K562 (cell line): ENCODE data around the gene GATAD2B. TPM values are rescaled to one million over a fixed set of nuclear protein-coding genes. Genes with fewer than 3 reads are reported as not detected.

Experiments
- BDP1 ChIP-seq: IDR thresholded peaks from 3 replicates; pipeline ENCODE4 v1.6.1; 2011; ENCODE audit not compliant: insufficient read length, insufficient read depth
- CBFA2T2 ChIP-seq: fragments of 450-650 bp; conservative IDR thresholded peaks from 2 replicates; pipeline ENCODE4 v1.6.1; 2017; ENCODE audit warnings: mild to moderate bottlenecking
- DMBX1 ChIP-seq: fragments of 250-450 bp; sonication (Bioruptor Pico); IDR thresholded peaks from 2 replicates; pipeline ENCODE4 v1.8.0; 2022; ENCODE audit warnings: inconsistent platforms, mild to moderate bottlenecking, moderate library complexity, borderline replicate concordance
- GTF2F1 ChIP-seq: IDR thresholded peaks from 2 replicates; pipeline ENCODE4 v1.6.1; 2011; ENCODE audit warnings: low read depth, low read length, improper control_type of control experiment
- MEF2D ChIP-seq: conservative IDR thresholded peaks from 2 replicates; pipeline ENCODE4 v1.6.1; 2016; ENCODE audit warnings: low read depth, missing genetic modification characterization, missing compliant biosample characterization
- NCOA4 ChIP-seq: fragments of 450-650 bp; IDR thresholded peaks from 2 replicates; pipeline ENCODE4 v1.6.1; 2018; ENCODE audit warnings: mild to moderate bottlenecking; ENCODE audit not compliant: partially characterized antibody
- SMARCB1 ChIP-seq: IDR thresholded peaks from 2 replicates; pipeline ENCODE4 v1.6.1; 2011; ENCODE audit warnings: improper control_type of control experiment, low read depth; ENCODE audit not compliant: insufficient read length
- TEAD2 ChIP-seq: fragments of 450-650 bp; IDR thresholded peaks from 2 replicates; pipeline ENCODE4 v1.6.1; 2016; ENCODE audit warnings: missing genetic modification characterization, control low read depth, missing compliant biosample characterization
- ZNF507 ChIP-seq: conservative IDR thresholded peaks from 2 replicates; pipeline ENCODE4 v1.6.1; 2017; ENCODE audit warnings: missing genetic modification characterization, missing compliant biosample characterization
- ZNF584 ChIP-seq: fragments of 200-800 bp; sonication (Bioruptor generic); IDR thresholded peaks from 2 replicates; pipeline ENCODE4 v1.6.1; 2016; ENCODE audit warnings: low read depth, mild to moderate bottlenecking, missing genetic modification characterization, missing compliant biosample characterization
- polyA plus RNA-seq, 8 experiments: library from polyadenylated mRNA; depleted of rRNA in 4 of 8; stranded (reverse) in 5 of 8; unstranded in 3 of 8; fragments of >200 nt; fragmentation: Nextera tagmentation in 2 of 8; fragmentation: Illumina TruSeq in 1 of 8; extraction: Ambion mirVana in 2 of 8; extraction: Trizol in 1 of 8; gene quantifications; 2 replicates each; pipeline versions ENCODE4 v1.2.1 to v1.2.3, GENCODE V29; 2011 to 2014; ENCODE audit warnings: inconsistent platforms in 1 of 8, missing spikeins in 1 of 8
- total RNA-seq, 7 experiments: library from RNA; depleted of rRNA in 6 of 7; stranded (reverse); fragments of >200 nt in 6 of 7; fragmentation: Illumina TruSeq in 2 of 7; extraction: Trizol in 2 of 7; gene quantifications; 2 replicates each; pipeline versions ENCODE4 v1.2.1 to v1.2.3, GENCODE V29; 2011 to 2021; ENCODE audit warnings: low replicate concordance in 1 of 7
- TF ChIP-seq, protein P1 (sequence below), 2 experiments: fragments of 450-650 bp; IDR thresholded peaks; 2 replicates each; pipeline ENCODE4 v1.6.1; 2016; ENCODE audit warnings: mild to moderate bottlenecking in 2 of 2, borderline replicate concordance in 1 of 2, low read depth in 1 of 2, moderate library complexity in 1 of 2
- TF ChIP-seq, protein P2 (sequence below): sonication (generic); formaldehyde crosslinking; IDR thresholded peaks from 2 replicates; pipeline ENCODE4 v1.8.0; 2022; ENCODE audit warnings: missing genetic modification reagents, mild to moderate bottlenecking, borderline replicate concordance
- TF ChIP-seq, protein P3 (sequence below): fragments of 450-650 bp; IDR thresholded peaks from one replicate; pipeline ENCODE4 v1.6.1; 2018; ENCODE audit warnings: mild to moderate bottlenecking, moderate library complexity; ENCODE audit not compliant: partially characterized antibody

GATAD2B gene
- total and polyA plus RNA-seq, 9 of the 15 experiments (the other 6 are each of a cell fraction or from before 2014, with no cell fraction given), result 1.5 to 40.2 (median 4.9) TPM

DNA sequence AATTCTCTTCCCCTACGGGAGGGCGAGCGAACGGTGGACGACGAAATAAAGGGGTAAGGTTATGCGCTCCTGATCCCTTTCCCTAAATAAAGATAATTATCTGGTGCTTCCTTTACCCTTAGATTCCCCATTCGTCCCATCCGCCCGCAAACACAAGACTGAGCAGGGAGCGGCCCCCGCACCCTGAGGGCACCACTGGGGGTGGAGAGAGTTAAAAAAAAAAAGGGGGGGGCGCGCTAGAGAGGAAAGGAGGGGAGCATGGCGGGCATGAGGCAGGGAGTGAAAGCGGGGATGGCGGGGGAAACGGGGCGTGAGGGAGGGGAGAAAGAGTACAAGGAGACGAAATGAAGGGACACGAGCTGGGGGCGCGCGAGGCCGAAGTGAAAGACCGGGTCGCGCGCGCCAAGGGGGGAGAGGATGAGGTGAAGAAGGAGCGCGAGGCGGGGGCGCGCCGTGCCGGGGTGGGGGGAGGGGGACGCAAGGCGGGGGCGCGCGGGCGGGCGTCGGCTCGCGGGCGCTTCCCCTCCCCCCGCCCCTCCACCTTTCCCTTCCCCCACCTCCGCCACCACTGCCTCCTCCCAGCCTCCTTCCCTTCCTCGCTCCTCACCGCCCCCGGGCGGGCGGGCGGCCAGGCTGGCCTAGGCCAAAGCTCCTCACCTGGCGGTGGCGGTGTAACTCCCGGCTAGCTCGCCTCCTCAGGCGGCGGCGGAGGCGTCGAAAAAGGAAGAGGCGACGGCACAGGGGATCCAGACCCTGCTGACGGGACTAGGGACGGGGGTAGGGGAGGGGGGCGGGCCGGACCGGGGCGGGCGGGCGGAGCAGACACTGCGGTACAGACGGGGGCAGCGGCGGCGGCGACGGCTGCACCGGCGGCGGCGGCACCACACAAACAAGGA lies 448 bp downstream of the GATAD2B start (continued):
- TF ChIP-seq NCOA4, result no peak
- no peak for TF ChIP-seq DMBX1
- TF ChIP-seq ZNF584 (CRISPR knock-in tag), result no peak
- TF ChIP-seq SMARCB1, result no peak
- TF ChIP-seq, protein P1, sequence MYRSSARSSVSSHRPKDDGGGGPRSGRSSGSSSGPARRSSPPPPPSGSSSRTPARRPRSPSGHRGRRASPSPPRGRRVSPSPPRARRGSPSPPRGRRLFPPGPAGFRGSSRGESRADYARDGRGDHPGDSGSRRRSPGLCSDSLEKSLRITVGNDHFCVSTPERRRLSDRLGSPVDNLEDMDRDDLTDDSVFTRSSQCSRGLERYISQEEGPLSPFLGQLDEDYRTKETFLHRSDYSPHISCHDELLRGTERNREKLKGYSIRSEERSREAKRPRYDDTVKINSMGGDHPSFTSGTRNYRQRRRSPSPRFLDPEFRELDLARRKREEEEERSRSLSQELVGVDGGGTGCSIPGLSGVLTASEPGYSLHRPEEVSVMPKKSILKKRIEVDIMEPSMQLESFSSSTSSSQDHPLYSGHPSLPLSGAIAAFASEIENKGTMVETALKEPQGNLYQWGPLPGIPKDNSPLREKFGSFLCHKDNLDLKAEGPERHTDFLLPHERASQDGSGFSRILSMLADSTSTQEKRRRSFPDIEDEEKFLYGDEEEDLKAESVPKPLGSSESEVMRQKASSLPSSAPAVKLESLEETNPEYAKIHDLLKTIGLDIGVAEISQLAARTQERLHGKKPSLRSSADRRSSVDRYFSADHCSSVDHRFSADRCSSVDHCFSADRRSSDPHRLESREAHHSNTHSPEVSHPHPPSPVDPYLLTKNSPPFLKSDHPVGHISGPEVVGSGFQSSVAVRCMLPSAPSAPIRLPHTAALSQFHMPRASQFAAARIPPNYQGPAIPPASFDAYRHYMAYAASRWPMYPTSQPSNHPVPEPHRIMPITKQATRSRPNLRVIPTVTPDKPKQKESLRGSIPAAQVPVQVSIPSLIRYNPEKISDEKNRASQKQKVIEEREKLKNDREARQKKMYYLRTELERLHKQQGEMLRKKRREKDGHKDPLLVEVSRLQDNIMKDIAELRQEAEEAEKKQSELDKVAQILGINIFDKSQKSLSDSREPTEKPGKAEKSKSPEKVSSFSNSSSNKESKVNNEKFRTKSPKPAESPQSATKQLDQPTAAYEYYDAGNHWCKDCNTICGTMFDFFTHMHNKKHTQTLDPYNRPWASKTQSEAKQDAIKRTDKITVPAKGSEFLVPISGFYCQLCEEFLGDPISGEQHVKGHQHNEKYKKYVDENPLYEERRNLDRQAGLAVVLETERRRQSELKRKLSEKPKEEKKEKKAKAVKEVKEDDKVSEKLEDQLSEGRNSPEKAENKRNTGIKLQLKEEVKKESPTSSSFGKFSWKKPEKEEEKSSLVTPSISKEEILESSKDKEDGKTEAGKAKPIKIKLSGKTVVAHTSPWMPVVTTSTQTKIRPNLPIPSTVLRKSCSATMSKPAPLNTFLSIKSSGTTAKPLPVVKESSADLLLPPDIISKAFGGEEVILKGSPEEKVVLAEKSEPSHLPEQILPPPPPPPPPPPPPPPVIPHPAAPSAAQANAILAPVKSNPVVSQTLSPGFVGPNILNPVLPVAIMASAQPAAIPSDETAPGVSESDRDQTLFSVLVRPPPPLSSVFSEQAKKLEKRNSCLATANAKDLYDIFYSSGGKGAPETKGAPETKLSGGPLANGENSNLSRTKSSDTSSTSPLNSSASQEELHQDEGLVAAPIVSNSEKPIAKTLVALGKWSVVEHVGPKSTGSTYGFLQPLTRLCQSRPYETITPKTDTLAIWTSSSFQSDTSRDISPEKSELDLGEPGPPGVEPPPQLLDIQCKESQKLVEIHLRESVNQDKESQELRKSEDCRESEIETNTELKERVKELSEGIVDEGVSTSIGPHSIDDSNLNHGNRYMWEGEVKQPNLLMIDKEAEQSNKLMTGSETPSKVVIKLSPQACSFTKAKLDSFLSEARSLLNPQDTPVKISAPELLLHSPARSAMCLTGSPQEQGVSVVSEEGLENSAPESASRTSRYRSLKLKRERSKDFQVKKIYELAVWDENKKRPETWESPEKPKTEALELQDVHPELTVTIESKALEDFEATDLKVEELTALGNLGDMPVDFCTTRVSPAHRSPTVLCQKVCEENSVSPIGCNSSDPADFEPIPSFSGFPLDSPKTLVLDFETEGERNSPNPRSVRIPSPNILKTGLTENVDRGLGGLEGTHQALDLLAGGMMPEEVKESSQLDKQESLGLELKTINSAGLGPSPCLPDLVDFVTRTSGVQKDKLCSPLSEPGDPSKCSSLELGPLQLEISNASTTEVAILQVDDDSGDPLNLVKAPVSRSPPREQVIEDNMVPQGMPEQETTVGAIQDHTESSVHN (IDR thresholded peaks at IDR 0.05; ENCODE audit: borderline replicate concordance in 1 of 2, low read depth in 1 of 2), result no peak
- no peak for TF ChIP-seq ZNF507 (tag)
- TF ChIP-seq, protein P2, sequence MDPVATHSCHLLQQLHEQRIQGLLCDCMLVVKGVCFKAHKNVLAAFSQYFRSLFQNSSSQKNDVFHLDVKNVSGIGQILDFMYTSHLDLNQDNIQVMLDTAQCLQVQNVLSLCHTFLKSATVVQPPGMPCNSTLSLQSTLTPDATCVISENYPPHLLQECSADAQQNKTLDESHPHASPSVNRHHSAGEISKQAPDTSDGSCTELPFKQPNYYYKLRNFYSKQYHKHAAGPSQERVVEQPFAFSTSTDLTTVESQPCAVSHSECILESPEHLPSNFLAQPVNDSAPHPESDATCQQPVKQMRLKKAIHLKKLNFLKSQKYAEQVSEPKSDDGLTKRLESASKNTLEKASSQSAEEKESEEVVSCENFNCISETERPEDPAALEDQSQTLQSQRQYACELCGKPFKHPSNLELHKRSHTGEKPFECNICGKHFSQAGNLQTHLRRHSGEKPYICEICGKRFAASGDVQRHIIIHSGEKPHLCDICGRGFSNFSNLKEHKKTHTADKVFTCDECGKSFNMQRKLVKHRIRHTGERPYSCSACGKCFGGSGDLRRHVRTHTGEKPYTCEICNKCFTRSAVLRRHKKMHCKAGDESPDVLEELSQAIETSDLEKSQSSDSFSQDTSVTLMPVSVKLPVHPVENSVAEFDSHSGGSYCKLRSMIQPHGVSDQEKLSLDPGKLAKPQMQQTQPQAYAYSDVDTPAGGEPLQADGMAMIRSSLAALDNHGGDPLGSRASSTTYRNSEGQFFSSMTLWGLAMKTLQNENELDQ (CRISPR knock-in tag), result no peak
- no peak for TF ChIP-seq TEAD2 (tag)
- TF ChIP-seq MEF2D (tag), result no peak; the same call in 1 of the 2 replicates
- TF ChIP-seq CBFA2T2, result no peak
- TF ChIP-seq, protein P3, sequence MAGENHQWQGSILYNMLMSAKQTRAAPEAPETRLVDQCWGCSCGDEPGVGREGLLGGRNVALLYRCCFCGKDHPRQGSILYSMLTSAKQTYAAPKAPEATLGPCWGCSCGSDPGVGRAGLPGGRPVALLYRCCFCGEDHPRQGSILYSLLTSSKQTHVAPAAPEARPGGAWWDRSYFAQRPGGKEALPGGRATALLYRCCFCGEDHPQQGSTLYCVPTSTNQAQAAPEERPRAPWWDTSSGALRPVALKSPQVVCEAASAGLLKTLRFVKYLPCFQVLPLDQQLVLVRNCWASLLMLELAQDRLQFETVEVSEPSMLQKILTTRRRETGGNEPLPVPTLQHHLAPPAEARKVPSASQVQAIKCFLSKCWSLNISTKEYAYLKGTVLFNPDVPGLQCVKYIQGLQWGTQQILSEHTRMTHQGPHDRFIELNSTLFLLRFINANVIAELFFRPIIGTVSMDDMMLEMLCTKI, result no peak
- no peak for TF ChIP-seq BDP1
- TF ChIP-seq GTF2F1, result no peak
